SU-DHL-6 (cell line): ENCODE data around the gene PASD1.

ENCODE experiments used
- EZH2phosphoT487 ChIP-seq: fragments of 200-600 bp; sonication (generic), shearing (Covaris generic); conservative IDR thresholded peaks from 2 replicates; pipeline ENCODE4 v1.6.1; 2018; ENCODE audit warnings: mild to moderate bottlenecking, antibody characterized with exemption, low read length, moderate library complexity, mixed read lengths
- TF ChIP-seq, protein P1 (sequence below): fragments of 200-600 bp; sonication (generic); IDR thresholded peaks from one replicate; pipeline ENCODE4 v1.5.1; 2017; ENCODE audit warnings: antibody characterized with exemption, mild to moderate bottlenecking, low read length, moderate library complexity; ENCODE audit not compliant: insufficient read depth, poor library complexity, severe bottlenecking

DNA sequence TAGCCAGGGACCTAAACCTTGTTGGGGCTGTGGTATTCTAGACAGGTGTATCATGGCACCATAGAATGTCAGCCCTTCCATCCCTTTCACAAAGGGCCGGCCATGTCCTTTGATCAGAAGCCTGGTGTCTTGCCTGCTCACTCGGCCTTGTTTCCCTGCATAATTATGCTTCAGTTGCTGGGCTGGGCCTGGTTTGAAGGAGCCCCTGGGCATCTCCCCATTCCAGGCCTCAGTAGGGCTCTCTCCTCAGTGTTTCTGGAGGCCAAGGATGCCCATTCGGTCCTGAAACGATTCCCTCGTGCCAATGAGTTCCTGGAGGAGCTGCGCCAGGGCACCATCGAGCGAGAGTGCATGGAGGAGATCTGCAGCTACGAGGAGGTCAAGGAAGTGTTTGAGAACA, 136.3 kb downstream of the PASD1 start:
- TF ChIP-seq, protein P1, sequence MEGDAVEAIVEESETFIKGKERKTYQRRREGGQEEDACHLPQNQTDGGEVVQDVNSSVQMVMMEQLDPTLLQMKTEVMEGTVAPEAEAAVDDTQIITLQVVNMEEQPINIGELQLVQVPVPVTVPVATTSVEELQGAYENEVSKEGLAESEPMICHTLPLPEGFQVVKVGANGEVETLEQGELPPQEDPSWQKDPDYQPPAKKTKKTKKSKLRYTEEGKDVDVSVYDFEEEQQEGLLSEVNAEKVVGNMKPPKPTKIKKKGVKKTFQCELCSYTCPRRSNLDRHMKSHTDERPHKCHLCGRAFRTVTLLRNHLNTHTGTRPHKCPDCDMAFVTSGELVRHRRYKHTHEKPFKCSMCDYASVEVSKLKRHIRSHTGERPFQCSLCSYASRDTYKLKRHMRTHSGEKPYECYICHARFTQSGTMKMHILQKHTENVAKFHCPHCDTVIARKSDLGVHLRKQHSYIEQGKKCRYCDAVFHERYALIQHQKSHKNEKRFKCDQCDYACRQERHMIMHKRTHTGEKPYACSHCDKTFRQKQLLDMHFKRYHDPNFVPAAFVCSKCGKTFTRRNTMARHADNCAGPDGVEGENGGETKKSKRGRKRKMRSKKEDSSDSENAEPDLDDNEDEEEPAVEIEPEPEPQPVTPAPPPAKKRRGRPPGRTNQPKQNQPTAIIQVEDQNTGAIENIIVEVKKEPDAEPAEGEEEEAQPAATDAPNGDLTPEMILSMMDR = no peak
- no peak for TF ChIP-seq EZH2phosphoT487
